ENCODE results near the gene HES6. TPM values are rescaled to one million over a fixed set of nuclear protein-coding genes. Genes with fewer than 3 reads are reported as not detected.

Gene HES6
- total RNA-seq, 2 experiments from 2014 or later = 13.1 to 13.8 TPM

DNA sequence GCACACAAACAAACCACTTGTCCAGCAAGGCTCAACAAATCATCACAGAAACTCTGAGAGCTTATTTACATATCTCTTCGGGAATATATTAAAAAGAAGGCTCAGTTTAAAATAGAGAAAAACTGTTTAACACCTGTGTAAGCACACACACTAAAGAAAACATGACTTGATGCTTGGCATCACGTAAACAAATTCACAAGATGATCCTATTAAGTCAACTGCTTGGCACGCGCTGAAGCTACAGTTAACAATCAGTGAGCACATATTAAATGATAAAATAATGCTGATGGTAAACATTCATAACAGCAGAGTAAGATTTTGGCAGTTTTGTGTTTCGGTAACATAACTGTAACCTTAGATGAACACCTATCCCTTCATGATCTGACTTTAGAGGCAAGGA is 4.3 kb upstream of the HES6 start:
- intact Hi-C loops (cut with micrococcal nuclease; ENCODE audit: unreplicated experiment) = loop anchor here (5.0 kb wide), 4 partner anchors 82 to 277 kb away; partner anchors contain the start of genes ASB1 and UBE2F
- H4K20me1 ChIP-seq (ENCODE audit: insufficient read depth, low read length) = no peaks in the 10 kb centered on the region
- POLR2A ChIA-PET = no interaction called here
- peaks cover 16% of the 10 kb centered on the region; the same call in 1 of the 2 replicates for H3K36me3 ChIP-seq (ENCODE audit: insufficient read depth, low read length)
- peaks cover 6% of the 10 kb centered on the region for H3K4me1 ChIP-seq (ENCODE audit: insufficient read depth, low read length, poor library complexity, severe bottlenecking)
- no peaks in the 10 kb centered on the region for H3K9me2 ChIP-seq (ENCODE audit: insufficient read depth, low read length)
- no peak overlapping the region for H3K4me3 ChIP-seq (ENCODE audit: low read depth, low read length, poor library complexity, severe bottlenecking)
- no peak overlapping the region for H2AFZ ChIP-seq (ENCODE audit: low read length)
- H3K79me2 ChIP-seq (ENCODE audit: insufficient read depth, low read depth, low read length) = no peaks in the 10 kb centered on the region
- no TSS peak for BruUV-seq (replicated peaks)
- H3K27ac ChIP-seq (ENCODE audit: low read depth, low read length, poor library complexity, severe bottlenecking) = no peak overlapping the region
- H3K9me3 ChIP-seq (ENCODE audit: low read length) = no peaks in the 10 kb centered on the region
- TF ChIP-seq EZH2phosphoT487 (IDR thresholded peaks at IDR 0.05; ENCODE audit: borderline replicate concordance, low read depth, low read length) (no peak), CTCF (conservative IDR thresholded peaks at IDR 0.05; ENCODE audit: low read length) (no peak)
- no peak overlapping the region for H3K4me2 ChIP-seq (ENCODE audit: low read length)
- no peak for DNase-seq (ENCODE audit: low spot score)
- CTCF ChIA-PET (ENCODE audit: unreplicated experiment) = no interaction called here

GRCh38 chr2:238243496-238244076 is 3.7 kb upstream of the HES6 start:
- BruUV-seq (replicated peaks) = no TSS peak
- ChIA-PET POLR2A (no interaction called here), CTCF (ENCODE audit: unreplicated experiment) (no interaction called here)
- Histone ChIP-seq H3K9me3 (ENCODE audit: low read length) (no peaks in the 10 kb centered on the region), H3K4me2 (ENCODE audit: low read length) (no peak overlapping the region), H3K4me1 (ENCODE audit: insufficient read depth, low read length, poor library complexity, severe bottlenecking) (peaks cover 6% of the 10 kb centered on the region), H4K20me1 (ENCODE audit: insufficient read depth, low read length) (no peaks in the 10 kb centered on the region), H3K4me3 (ENCODE audit: low read depth, low read length, poor library complexity, severe bottlenecking) (no peak overlapping the region), H3K36me3 (ENCODE audit: insufficient read depth, low read length) (peaks cover 16% of the 10 kb centered on the region; the same call in 1 of the 2 replicates), H3K9me2 (ENCODE audit: insufficient read depth, low read length) (no peaks in the 10 kb centered on the region), H2AFZ (ENCODE audit: low read length) (no peak overlapping the region), H3K79me2 (ENCODE audit: insufficient read depth, low read depth, low read length) (no peaks in the 10 kb centered on the region), H3K27ac (ENCODE audit: low read depth, low read length, poor library complexity, severe bottlenecking) (no peak overlapping the region)
- intact Hi-C loops (cut with micrococcal nuclease; ENCODE audit: unreplicated experiment) = loop anchor here (5.0 kb wide), 4 partner anchors 81 to 276 kb away; partner anchors contain the start of genes ASB1 and UBE2F
- DNase-seq (ENCODE audit: low spot score) = no peak
- TF ChIP-seq CTCF (conservative IDR thresholded peaks at IDR 0.05; ENCODE audit: low read length) (no peak), EZH2phosphoT487 (IDR thresholded peaks at IDR 0.05; ENCODE audit: borderline replicate concordance, low read depth, low read length) (no peak)
